Esophagus squamous epithelium (tissue), 4 donors: ENCODE measurements around the gene PPID.

ENCODE experiments used
- CTCF ChIP-seq, 6 experiments: fragments of 450-650 bp in 4 of 6; fragments of 200-600 bp in 2 of 6; sonication (generic) in 2 of 6; IDR thresholded peaks; one replicate each; pipeline ENCODE4 v1.5.1; 2016 to 2019; ENCODE audit warnings: antibody characterized with exemption in 6 of 6, mild to moderate bottlenecking in 4 of 6, moderate library complexity in 4 of 6
- POLR2A ChIP-seq, 4 donors: fragments of 450-650 bp; IDR thresholded peaks; one replicate each; pipeline ENCODE4 v1.6.1; 2017; ENCODE audit warnings: antibody characterized with exemption in 4 of 4, mild to moderate bottlenecking in 4 of 4, moderate library complexity in 3 of 4

- TF ChIP-seq CTCF (IDR thresholded peaks at IDR 0.05) (no peak), POLR2A (IDR thresholded peaks at IDR 0.05) (no peak)
Measured at GRCh38 chr4:158688813-158689212, 34.4 kb downstream of the PPID start.
